HepG2 (cell line): ENCODE results near the gene PSENEN. TPM values are rescaled to one million over a fixed set of nuclear protein-coding genes. Genes with fewer than 3 reads are reported as not detected.

Experiments used
- ATAC-seq: fragments of 200-7000 bp; cut with Tn5 transposase; 3 replicates; pipeline ENCODE4 v1.9.1; 2020; ENCODE audit warnings: mild to moderate bottlenecking, moderate library complexity
- BruUV-seq: library from RNA; stranded (reverse); fragments of 400-500 nt; replicated peaks from 2 replicates; lab custom pipeline; 2021; lab: Mats Ljungman, UMichigan
- CTCF ChIA-PET: fragments of 300-600 bp; formaldehyde crosslinking; extraction: SDS; loops from one replicate; lab custom pipeline; 2021; ENCODE audit warnings: low total read pairs, inconsistent platforms, low intra/inter-chr PET ratio; lab: Yijun Ruan, JAX
- POLR2A ChIA-PET: fragments of 350-600 bp; sonication (Branson Sonifier 250); formaldehyde crosslinking; loops from one replicate; lab custom pipeline; 2020; ENCODE audit warnings: antibody characterized with exemption, inconsistent platforms; lab: Yijun Ruan, JAX
- DNase-seq: peaks from one replicate; pipeline ENCODE4 v3.0.0-alpha.2; 2015; ENCODE audit warnings: low spot score
- FAIRE-seq: peaks from 3 replicates; lab custom pipeline; 2011; peaks lifted over from hg19 to GRCh38; lab: Jason Lieb, UNC
- H2AFZ ChIP-seq: one replicate; pipeline ENCODE4 v1.6.1; 2011; ENCODE audit warnings: low read length, inconsistent platforms
- H3K27ac ChIP-seq: fragments of 300-600 bp; 3 replicates; pipeline ENCODE4 v1.8.0; 2011; ENCODE audit warnings: mixed run types, mild to moderate bottlenecking, mixed read lengths, low read length, inconsistent platforms; ENCODE audit not compliant: insufficient read depth; ENCODE audit errors: extremely low read length
- H3K27me3 ChIP-seq, 2 experiments: fragments of 200-600 bp in 1 of 2; 2 replicates in 1 of 2; 3 replicates in 1 of 2; pipeline versions ENCODE4 v1.6.0 to v1.8.0; 2011; ENCODE audit warnings: low read length in 2 of 2, mild to moderate bottlenecking in 2 of 2, moderate library complexity in 2 of 2, inconsistent platforms in 1 of 2; ENCODE audit not compliant: insufficient read depth in 2 of 2, control insufficient read depth in 1 of 2
- H3K36me3 ChIP-seq, 2 experiments: fragments of 200-600 bp in 1 of 2; replicated peaks in 1 of 2; 2 replicates in 1 of 2; 3 replicates in 1 of 2; pipeline versions ENCODE4 v1.5.1 to v1.8.0; 2011; ENCODE audit warnings: low read length in 2 of 2, inconsistent platforms in 1 of 2; ENCODE audit not compliant: insufficient read depth in 2 of 2, control insufficient read depth in 1 of 2
- H3K4me1 ChIP-seq: 2 replicates; pipeline ENCODE4 v1.5.1; 2012; ENCODE audit warnings: low read length, inconsistent platforms; ENCODE audit not compliant: insufficient read depth
- H3K4me2 ChIP-seq: 2 replicates; pipeline ENCODE4 v1.6.0; 2011; ENCODE audit warnings: low read depth, low read length, inconsistent platforms
- H3K4me3 ChIP-seq, 3 experiments: fragments of 200-600 bp in 1 of 3; sonication (generic), shearing (Covaris generic) in 1 of 3; replicated peaks in 1 of 3; 2 replicates each; pipeline ENCODE4 v1.5.1; 2011 to 2016; ENCODE audit warnings: low read length in 3 of 3, inconsistent platforms in 2 of 3, low read depth in 2 of 3, mild to moderate bottlenecking in 2 of 3, control low read depth in 1 of 3, mixed read lengths in 1 of 3; ENCODE audit not compliant: insufficient read depth in 1 of 3
- H3K79me2 ChIP-seq: one replicate; pipeline ENCODE4 v1.6.1; 2011; ENCODE audit warnings: low read length, inconsistent platforms; ENCODE audit not compliant: insufficient read depth
- H3K9ac ChIP-seq: 2 replicates; pipeline ENCODE4 v1.6.0; 2011; ENCODE audit warnings: mild to moderate bottlenecking, low read depth, low read length, inconsistent platforms; ENCODE audit not compliant: insufficient read depth
- H3K9me3 ChIP-seq: 2 replicates; pipeline ENCODE4 v1.5.1; 2012; ENCODE audit warnings: mild to moderate bottlenecking, low read length
- H4K20me1 ChIP-seq: 2 replicates; pipeline ENCODE4 v1.6.0; 2011; ENCODE audit warnings: inconsistent platforms, mild to moderate bottlenecking, low read length, moderate library complexity; ENCODE audit not compliant: insufficient read depth
- DNMT3B ChIP-seq: conservative IDR thresholded peaks from 2 replicates; pipeline ENCODE4 v1.6.1; 2016; ENCODE audit warnings: missing biosample characterization, control low read depth
- HOXD1 ChIP-seq: sonication (generic); formaldehyde crosslinking; IDR thresholded peaks from 2 replicates; pipeline ENCODE4 v1.5.0; 2020; ENCODE audit warnings: missing genetic modification reagents
- MXI1 ChIP-seq: IDR thresholded peaks from 3 replicates; pipeline ENCODE4 v1.6.1; 2012; ENCODE audit warnings: low read depth, low read length, inconsistent platforms, borderline replicate concordance
- RBFOX2 ChIP-seq: fragments of 200-400 bp; formaldehyde crosslinking; IDR thresholded peaks from 2 replicates; pipeline ENCODE4 v1.6.1; 2017; ENCODE audit warnings: low read depth, mild to moderate bottlenecking, low read length
- REST ChIP-seq, 2 experiments: IDR thresholded peaks; 2 replicates each; pipeline ENCODE4 v1.6.1; 2011 to 2012; ENCODE audit warnings: low read length in 2 of 2, borderline replicate concordance in 1 of 2, low read depth in 1 of 2, mild to moderate bottlenecking in 1 of 2, moderate library complexity in 1 of 2
- TFDP1 ChIP-seq: IDR thresholded peaks from 2 replicates; pipeline ENCODE4 v1.6.1; 2016; ENCODE audit warnings: missing compliant biosample characterization, missing genetic modification reagents, borderline replicate concordance
- ZFP1 ChIP-seq: IDR thresholded peaks from 2 replicates; pipeline ENCODE4 v1.6.1; 2016
- ZNF251 ChIP-seq: sonication (generic); formaldehyde crosslinking; IDR thresholded peaks from 2 replicates; pipeline ENCODE4 v1.9.0; 2021; ENCODE audit warnings: mild to moderate bottlenecking, missing genetic modification reagents
- ZNF577 ChIP-seq: sonication (generic); formaldehyde crosslinking; IDR thresholded peaks from 2 replicates; pipeline ENCODE4 v1.4.0; 2020; ENCODE audit warnings: mild to moderate bottlenecking, low read depth, missing genetic modification reagents, borderline replicate concordance
- ZNF839 ChIP-seq: sonication (generic); formaldehyde crosslinking; IDR thresholded peaks from 2 replicates; pipeline ENCODE4 v1.4.0; 2020; ENCODE audit warnings: missing genetic modification reagents, mild to moderate bottlenecking, borderline replicate concordance
- WGBS: methylation state at CpG from one replicate; pipeline ENCODE4 v1.1.6; 2017; ENCODE audit warnings: low lambda C conversion rate; 5-methylcytosine and 5-hydroxymethylcytosine counted together
- in situ Hi-C: cut with HindIII; loops from 2 replicates; pipeline ENCODE4 v1.10.0; 2017; ENCODE audit warnings: low pct_unique_long_range_greater_than_20kb; ENCODE audit not compliant: extremely low pct_ligation_motif_present
- intact Hi-C: fragments of 100-400 bp; cut with micrococcal nuclease; formaldehyde crosslinking; loops from one replicate; pipeline ENCODE4 v1.10.0; 2022; ENCODE audit not compliant: unreplicated experiment
- polyA plus RNA-seq, 8 experiments: library from polyadenylated mRNA; depleted of rRNA in 3 of 8; stranded (reverse) in 7 of 8; unstranded in 1 of 8; fragments of >200 nt; fragmentation: Illumina TruSeq in 4 of 8; extraction: Trizol in 4 of 8; gene quantifications; 2 replicates each; pipeline versions ENCODE4 v1.2.1 to v1.2.3, GENCODE V29; 2011 to 2016; ENCODE audit warnings: low read depth in 4 of 8, missing spikeins in 1 of 8, mixed read lengths in 1 of 8; ENCODE audit not compliant: insufficient read depth in 1 of 8
- total RNA-seq, 5 experiments: library from RNA; depleted of rRNA; stranded (reverse); fragments of >200 nt; fragmentation: Illumina TruSeq; extraction: Trizol; gene quantifications; 2 replicates each; pipeline ENCODE4 v1.2.3, GENCODE V29; 2016; ENCODE audit warnings: low read depth in 1 of 5

PSENEN gene
- total and polyA plus RNA-seq, 2 of the 13 experiments (the other 11 are each of a cell fraction or from before 2014, with no cell fraction given): 16.9 to 34.2 TPM

DNA sequence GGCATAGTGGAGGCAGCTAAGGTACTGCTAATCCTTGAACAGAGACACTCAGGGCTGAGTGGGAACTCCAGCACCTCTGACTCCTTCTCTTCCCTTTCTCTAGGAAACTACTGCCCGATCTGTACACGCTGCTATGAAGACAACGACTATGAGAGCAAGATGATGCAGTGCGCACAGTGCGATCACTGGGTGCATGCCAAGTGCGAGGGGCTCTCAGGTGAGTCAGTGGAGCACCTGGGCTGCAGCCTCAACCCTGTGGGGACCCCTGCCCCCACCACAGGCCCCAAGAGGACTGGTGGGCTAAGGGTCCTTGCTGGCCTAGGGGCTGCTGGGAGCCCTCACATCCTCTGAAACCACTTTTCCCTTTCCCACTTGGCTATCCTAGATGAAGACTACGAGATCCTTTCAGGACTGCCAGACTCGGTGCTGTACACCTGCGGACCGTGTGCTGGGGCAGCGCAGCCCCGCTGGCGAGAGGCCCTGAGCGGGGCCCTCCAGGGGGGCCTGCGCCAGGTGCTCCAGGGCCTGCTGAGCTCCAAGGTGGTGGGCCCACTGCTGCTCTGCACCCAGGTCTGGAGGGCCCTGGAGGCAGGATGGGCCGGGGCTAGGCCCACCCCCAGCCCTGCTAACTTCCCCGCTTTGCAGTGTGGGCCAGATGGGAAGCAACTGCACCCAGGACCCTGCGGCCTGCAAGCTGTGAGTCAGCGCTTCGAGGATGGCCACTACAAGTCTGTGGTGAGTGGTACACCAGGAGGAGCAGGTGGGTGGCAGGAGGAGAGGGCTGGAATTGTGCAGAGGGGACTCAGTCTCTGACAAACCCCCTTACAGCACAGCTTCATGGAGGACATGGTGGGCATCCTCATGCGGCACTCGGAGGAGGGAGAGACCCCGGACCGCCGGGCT, 18.1 kb upstream of the PSENEN start:
- intact Hi-C loops: no loop called here
- 96% methylated on average over 16 of the region's 25 CpGs for WGBS
- H3K4me1 ChIP-seq: no peaks in the 10 kb centered on the region
- no peaks in the 10 kb centered on the region for H3K9me3 ChIP-seq
- in situ Hi-C loops: no loop called here
- no peak overlapping the region for H3K9ac ChIP-seq
- DNase-seq: no peak
- H3K36me3 ChIP-seq: peaks cover 66 to 97% of the 10 kb centered on the region in 2 experiments
- H3K27ac ChIP-seq: no peak overlapping the region
- no peaks in the 10 kb centered on the region for H3K27me3 ChIP-seq
- no peak overlapping the region for H3K4me2 ChIP-seq
- H2AFZ ChIP-seq: no peak overlapping the region
- CTCF ChIA-PET: no interaction called here
- H3K4me3 ChIP-seq: no peak overlapping the region
- H4K20me1 ChIP-seq: no peaks in the 10 kb centered on the region
- no peak for TF ChIP-seq TFDP1 (CRISPR knock-in tag)
- TF ChIP-seq RBFOX2: peak; percentile 51; the same call in 1 of the 2 replicates
- no peaks in the 10 kb centered on the region for H3K79me2 ChIP-seq
- POLR2A ChIA-PET: interaction anchor here (0.5 to 1.7 kb wide), 3 partner anchors 13 to 200 kb away, joined by 3 to 8 read pairs (median 7); no protein-coding TSS in a partner anchor
- no TSS peak for BruUV-seq
- no peak for ATAC-seq
- no peak for FAIRE-seq

DNA sequence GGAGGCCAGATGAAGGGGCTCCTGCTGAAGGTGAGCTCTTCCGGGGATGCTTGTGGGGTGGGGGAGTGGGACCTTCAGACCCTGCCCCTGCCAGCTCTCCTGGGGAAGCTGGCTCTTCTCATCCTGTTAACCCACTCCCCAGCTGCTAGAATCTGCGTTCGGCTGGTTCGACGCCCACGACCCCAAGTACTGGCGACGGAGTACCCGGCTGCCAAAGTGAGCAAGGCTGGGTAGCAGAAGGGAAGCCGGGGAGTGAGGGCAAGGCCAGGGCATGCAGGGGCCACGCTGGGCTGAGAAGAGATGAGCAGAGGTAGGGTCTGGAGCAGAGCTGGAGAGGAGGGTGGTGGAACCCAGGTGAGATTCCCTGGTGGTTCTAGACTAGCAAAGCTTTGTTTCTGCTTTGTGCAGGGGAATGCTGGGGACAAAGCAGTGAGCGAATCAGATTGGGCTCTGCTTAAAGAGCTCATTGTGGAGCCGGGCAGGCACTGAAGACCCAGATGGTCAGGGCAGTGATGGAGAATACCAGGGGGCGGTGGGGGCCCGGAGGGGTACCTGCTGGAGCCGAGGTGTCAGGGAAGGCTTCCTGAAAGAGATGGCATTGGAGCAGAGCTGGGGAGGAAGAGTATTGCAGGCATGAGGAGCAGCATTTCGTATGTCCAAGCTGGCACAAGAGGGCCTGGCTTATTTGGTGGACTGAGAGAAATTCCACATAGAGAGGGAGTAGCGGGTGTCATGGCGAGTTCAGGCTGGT, 17.3 kb upstream of the PSENEN start:
- H3K27ac ChIP-seq: no peak overlapping the region
- FAIRE-seq: no peak
- DNase-seq: no peak
- no TSS peak for BruUV-seq
- no peak overlapping the region for H3K9ac ChIP-seq
- no peaks in the 10 kb centered on the region for H3K27me3 ChIP-seq
- H3K4me3 ChIP-seq: no peak overlapping the region
- 98% methylated on average over 19 of the region's 19 CpGs for WGBS
- no peaks in the 10 kb centered on the region for H3K4me1 ChIP-seq
- no peaks in the 10 kb centered on the region for H4K20me1 ChIP-seq
- intact Hi-C loops: no loop called here
- POLR2A ChIA-PET: interaction anchor here (0.5 to 1.4 kb wide), 2 partner anchors 12 to 199 kb away, joined by 3 to 7 read pairs; no protein-coding TSS in a partner anchor
- H3K9me3 ChIP-seq: no peaks in the 10 kb centered on the region
- no peak overlapping the region for H2AFZ ChIP-seq
- CTCF ChIA-PET: no interaction called here
- H3K79me2 ChIP-seq: no peaks in the 10 kb centered on the region
- H3K36me3 ChIP-seq: peaks cover 61 to 95% of the 10 kb centered on the region in 2 experiments; a peak in 4 of 5 replicates
- no peak overlapping the region for H3K4me2 ChIP-seq
- ATAC-seq: no peak
- in situ Hi-C loops: no loop called here
- TF ChIP-seq DNMT3B (CRISPR knock-in tag): no peak
- TF ChIP-seq ZNF251 (CRISPR knock-in tag): no peak
- TF ChIP-seq HOXD1 (CRISPR knock-in tag): no peak
- TF ChIP-seq ZNF577: no peak
- no peak for TF ChIP-seq MXI1
- TF ChIP-seq ZNF839: no peak
- TF ChIP-seq REST (IDR thresholded peaks at IDR 0.05; ENCODE audit: borderline replicate concordance in 1 of 2, low read depth in 1 of 2, low read length in 2 of 2): no peak
- TF ChIP-seq ZFP1 (CRISPR knock-in tag): no peak
